Neutrophil (primary cell): Measurements from ENCODE around the gene CARHSP1.

ENCODE experiments used
- H3K27ac ChIP-seq: fragments of 200-600 bp; sonication (generic); 2 replicates; pipeline ENCODE4 v1.5.1; 2016; ENCODE audit warnings: mild to moderate bottlenecking, moderate library complexity
- H3K27me3 ChIP-seq: fragments of 200-600 bp; sonication (generic); 2 replicates; pipeline ENCODE4 v1.6.0; 2016; ENCODE audit warnings: mild to moderate bottlenecking
- H3K36me3 ChIP-seq: fragments of 200-600 bp; sonication (generic); 2 replicates; pipeline ENCODE4 v1.5.1; 2017
- H3K4me1 ChIP-seq, 2 experiments: fragments of 200-600 bp in 1 of 2; sonication (generic) in 1 of 2; 1 replicate in 1 of 2; 2 replicates in 1 of 2; pipeline versions ENCODE4 v1.5.1 to v1.6.1; 2013 to 2016; ENCODE audit warnings: low read depth in 1 of 2, low read length in 1 of 2, mild to moderate bottlenecking in 1 of 2, moderate library complexity in 1 of 2; ENCODE audit not compliant: control insufficient read depth in 1 of 2, insufficient read depth in 1 of 2
- H3K4me3 ChIP-seq, 2 experiments: fragments of 200-600 bp in 1 of 2; sonication (generic) in 1 of 2; 1 replicate in 1 of 2; 2 replicates in 1 of 2; pipeline ENCODE4 v1.5.1; 2013 to 2016; ENCODE audit warnings: low read depth in 1 of 2, low read length in 1 of 2, mild to moderate bottlenecking in 1 of 2, moderate library complexity in 1 of 2
- H3K9me3 ChIP-seq: fragments of 200-600 bp; sonication (generic); 2 replicates; pipeline ENCODE4 v1.5.1; 2016
- TF ChIP-seq, protein P1 (sequence below): fragments of 200-600 bp; sonication (generic); IDR thresholded peaks from 2 replicates; pipeline ENCODE4 v1.5.1; 2016; ENCODE audit warnings: antibody characterized with exemption

Gene CARHSP1

DNA sequence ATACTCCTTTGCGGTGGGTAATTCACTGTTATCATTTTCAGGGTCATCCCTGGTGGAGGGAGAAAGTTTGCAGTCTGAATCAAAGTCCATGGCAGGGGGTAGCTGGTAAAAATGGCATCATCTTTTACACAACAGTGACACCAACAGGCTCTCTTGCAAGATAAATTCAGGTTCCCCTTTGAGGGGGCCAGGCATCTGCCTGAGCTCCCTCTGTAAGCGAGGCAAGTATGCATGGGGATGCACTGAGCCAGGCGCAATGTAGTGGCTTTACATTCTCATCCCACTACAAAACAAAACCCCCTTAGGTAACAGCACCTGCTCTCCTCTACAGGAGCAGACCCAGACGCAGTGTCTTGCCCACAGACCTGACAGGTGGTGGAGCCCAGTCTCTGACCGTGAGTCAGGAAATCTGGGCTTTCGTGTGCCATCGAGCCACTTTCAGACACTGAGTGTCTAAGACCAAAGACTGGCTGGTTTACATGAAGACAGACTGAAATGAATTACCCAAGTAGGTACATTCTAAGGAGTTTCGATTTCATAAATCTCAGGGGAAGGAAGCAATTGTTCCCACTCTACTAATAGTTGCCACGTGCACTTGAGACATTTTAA lies 31.0 kb upstream of the CARHSP1 start:
- Histone ChIP-seq H3K9me3 (no peaks in the 10 kb centered on the region), H3K27me3 (no peaks in the 10 kb centered on the region), H3K4me3 (no peak overlapping the region), H3K36me3 (peaks cover 99% of the 10 kb centered on the region), H3K4me1 (no peaks in the 10 kb centered on the region), H3K27ac (no peak overlapping the region)
- TF ChIP-seq, protein P1, sequence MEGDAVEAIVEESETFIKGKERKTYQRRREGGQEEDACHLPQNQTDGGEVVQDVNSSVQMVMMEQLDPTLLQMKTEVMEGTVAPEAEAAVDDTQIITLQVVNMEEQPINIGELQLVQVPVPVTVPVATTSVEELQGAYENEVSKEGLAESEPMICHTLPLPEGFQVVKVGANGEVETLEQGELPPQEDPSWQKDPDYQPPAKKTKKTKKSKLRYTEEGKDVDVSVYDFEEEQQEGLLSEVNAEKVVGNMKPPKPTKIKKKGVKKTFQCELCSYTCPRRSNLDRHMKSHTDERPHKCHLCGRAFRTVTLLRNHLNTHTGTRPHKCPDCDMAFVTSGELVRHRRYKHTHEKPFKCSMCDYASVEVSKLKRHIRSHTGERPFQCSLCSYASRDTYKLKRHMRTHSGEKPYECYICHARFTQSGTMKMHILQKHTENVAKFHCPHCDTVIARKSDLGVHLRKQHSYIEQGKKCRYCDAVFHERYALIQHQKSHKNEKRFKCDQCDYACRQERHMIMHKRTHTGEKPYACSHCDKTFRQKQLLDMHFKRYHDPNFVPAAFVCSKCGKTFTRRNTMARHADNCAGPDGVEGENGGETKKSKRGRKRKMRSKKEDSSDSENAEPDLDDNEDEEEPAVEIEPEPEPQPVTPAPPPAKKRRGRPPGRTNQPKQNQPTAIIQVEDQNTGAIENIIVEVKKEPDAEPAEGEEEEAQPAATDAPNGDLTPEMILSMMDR = no peak

DNA sequence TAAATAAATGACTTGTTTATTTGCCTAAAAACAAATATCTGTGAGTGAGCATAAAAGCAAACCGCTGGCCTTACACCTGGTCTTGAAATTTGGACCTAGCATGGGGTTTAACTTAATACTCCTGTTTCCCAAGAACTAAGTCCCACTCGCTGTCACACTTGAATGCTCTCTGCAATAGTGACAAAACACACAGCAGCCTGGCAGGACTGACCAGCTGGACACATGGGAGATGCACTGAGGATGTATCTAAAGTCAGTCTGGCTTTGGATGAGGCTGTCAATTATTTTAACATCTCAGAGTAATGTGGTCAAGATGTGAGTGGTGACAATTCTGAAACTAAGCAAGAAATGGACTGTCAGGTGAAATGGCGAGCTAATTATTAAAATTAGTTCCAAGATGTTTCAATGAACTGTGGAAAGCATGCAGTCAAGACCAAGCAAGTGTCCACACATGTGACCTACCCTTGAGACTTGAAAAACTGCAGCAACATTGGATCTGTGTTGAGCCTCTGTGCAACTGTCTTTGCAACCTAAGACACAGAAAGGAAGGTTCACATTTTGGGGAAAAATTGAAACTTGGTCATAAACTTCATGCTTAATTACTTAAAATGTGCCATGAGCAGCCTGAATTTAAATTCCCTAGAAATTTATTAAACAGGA lies 30.0 kb upstream of the CARHSP1 start:
- TF ChIP-seq, protein P1 = no peak
- Histone ChIP-seq H3K27ac (no peak overlapping the region), H3K27me3 (no peaks in the 10 kb centered on the region), H3K36me3 (peaks cover 99% of the 10 kb centered on the region), H3K4me3 (no peak overlapping the region), H3K4me1 (no peaks in the 10 kb centered on the region), H3K9me3 (no peaks in the 10 kb centered on the region)

DNA sequence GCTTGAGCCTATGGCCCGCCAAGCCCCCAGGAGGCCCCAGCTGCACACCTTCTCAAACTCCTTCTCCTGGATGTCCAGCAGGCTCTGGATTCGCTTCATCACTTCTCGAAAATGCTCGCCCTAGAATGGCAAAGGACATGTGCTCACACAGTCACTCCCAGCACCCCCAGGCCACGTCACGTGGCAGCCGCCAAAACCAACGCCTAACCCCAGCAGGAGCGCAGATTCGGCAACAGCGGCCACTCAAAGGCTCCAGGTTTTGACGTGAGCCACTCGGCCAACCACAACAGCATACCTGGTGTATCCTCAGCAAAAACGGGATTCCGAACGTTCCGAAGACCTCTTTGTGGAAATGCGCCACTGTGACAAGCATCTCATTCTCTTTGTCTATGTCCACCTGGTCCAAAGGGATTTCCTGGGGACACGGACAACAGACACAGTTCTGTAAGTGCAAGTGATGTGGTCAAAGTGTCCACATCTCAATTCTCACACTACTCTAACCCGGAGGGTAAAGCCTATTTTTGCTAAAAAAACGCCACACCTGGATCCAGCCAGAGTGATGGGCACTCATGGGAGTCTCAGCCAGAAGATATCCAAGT lies 26.0 kb upstream of the CARHSP1 start:
- H3K4me1 ChIP-seq = no peaks in the 10 kb centered on the region
- peaks cover 100% of the 10 kb centered on the region for H3K36me3 ChIP-seq

DNA sequence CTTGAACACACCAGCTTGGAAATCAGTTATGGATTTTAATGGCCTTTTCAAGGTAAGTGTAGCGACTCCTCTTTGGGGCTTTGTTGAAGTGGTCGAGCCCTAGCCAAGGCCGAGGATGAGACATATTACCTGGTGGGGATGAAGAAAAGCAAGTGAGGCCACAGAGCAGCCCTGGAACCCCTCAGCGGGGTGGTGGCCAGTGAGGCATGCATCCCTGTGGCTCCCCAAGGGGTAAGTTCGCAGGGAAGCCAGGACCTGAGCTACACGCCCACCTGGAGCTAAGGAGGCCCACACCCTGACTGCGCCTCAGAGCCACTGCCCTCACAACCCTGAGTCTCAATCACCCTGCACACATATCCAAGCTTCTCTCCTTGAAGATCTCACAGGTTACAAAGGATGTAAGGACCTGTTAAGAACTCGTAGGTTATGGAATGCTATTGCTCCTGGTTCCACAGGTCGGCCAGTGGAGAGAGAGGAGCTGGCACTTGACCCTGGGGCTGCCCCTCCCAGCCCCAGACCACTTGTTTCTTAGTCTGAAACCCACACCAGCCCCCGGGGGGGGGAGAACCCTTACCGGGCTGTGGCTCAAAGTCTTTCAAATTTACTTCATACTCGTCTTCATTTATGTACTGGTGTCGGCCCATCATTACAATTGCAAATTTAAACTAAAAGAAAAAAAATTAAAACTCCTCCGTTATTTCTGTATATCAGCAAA lies 25.3 kb upstream of the CARHSP1 start:
- Histone ChIP-seq H3K9me3 (no peaks in the 10 kb centered on the region), H3K36me3 (peaks cover 100% of the 10 kb centered on the region), H3K4me3 (no peak overlapping the region), H3K27ac (no peak overlapping the region), H3K4me1 (no peaks in the 10 kb centered on the region), H3K27me3 (no peaks in the 10 kb centered on the region)
- TF ChIP-seq, protein P1 = no peak

More for the DNA sequence above, 26.0 kb upstream of the CARHSP1 start:
- no peaks in the 10 kb centered on the region for H3K27me3 ChIP-seq
- TF ChIP-seq, protein P1 = no peak
- H3K27ac ChIP-seq = no peak overlapping the region
- no peaks in the 10 kb centered on the region for H3K9me3 ChIP-seq
- H3K4me3 ChIP-seq = no peak overlapping the region

DNA sequence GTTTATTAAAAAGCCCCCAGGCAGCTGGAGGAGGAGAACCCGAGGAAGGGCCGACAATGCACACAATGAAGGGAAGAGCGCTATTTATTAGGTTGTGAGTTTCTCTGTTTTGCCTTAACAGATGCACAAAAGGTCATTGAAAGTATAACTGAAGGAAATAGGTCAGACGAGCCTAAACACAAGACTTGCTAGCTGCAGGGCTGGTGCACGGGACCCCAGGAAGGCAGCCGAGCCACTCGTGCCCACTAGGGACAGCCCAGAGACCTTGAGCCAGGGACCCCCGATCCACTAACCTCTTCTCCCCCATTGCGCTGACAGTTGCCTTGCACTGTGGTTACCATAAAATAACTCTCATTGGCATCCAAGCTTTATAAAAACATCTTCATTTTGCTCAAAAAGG lies 24.6 kb upstream of the CARHSP1 start:
- Histone ChIP-seq H3K36me3 (peaks cover 95% of the 10 kb centered on the region), H3K27me3 (no peaks in the 10 kb centered on the region)

More for the DNA sequence above, 24.6 kb upstream of the CARHSP1 start:
- TF ChIP-seq, protein P1 = no peak
- H3K4me3 ChIP-seq = no peak overlapping the region
- H3K4me1 ChIP-seq = no peaks in the 10 kb centered on the region
- H3K9me3 ChIP-seq = no peaks in the 10 kb centered on the region
- no peak overlapping the region for H3K27ac ChIP-seq
